BLaER1 (cell line): ENCODE results near the gene DRGX.

Source experiments
- H3K27ac ChIP-seq: shearing (Covaris generic); formaldehyde crosslinking; 2 replicates; pipeline ENCODE4 v1.8.1; 2022
- H3K27me3 ChIP-seq: shearing (Covaris generic); formaldehyde crosslinking; 2 replicates; pipeline ENCODE4 v1.8.1; 2022
- H3K36me3 ChIP-seq: shearing (Covaris generic); formaldehyde crosslinking; 2 replicates; pipeline ENCODE4 v1.8.1; 2022
- H3K4me1 ChIP-seq: shearing (Covaris generic); formaldehyde crosslinking; 2 replicates; pipeline ENCODE4 v1.8.1; 2022
- H3K4me2 ChIP-seq: shearing (Covaris generic); formaldehyde crosslinking; 2 replicates; pipeline ENCODE4 v1.8.1; 2022
- H3K4me3 ChIP-seq: shearing (Covaris generic); formaldehyde crosslinking; 2 replicates; pipeline ENCODE4 v1.8.1; 2022
- H3K9ac ChIP-seq: shearing (Covaris generic); formaldehyde crosslinking; 2 replicates; pipeline ENCODE4 v1.8.1; 2022
- H3K9me3 ChIP-seq: shearing (Covaris generic); formaldehyde crosslinking; 2 replicates; pipeline ENCODE4 v1.8.1; 2022
- H4K20me1 ChIP-seq: shearing (Covaris generic); formaldehyde crosslinking; 2 replicates; pipeline ENCODE4 v1.8.1; 2022
- Cebpa-rat ChIP-seq: shearing (Covaris generic); IDR thresholded peaks from 2 replicates; pipeline ENCODE4 v1.8.1; 2022

The DRGX gene

GRCh38 chr10:49364051-49364450 lies 31.8 kb downstream of the DRGX start:
- no peaks in the 10 kb centered on the region for H3K27me3 ChIP-seq
- no peaks in the 10 kb centered on the region for H3K9me3 ChIP-seq
- no peak for TF ChIP-seq Cebpa-rat
- no peak overlapping the region for H3K4me3 ChIP-seq
- H3K4me1 ChIP-seq: peaks cover 58% of the 10 kb centered on the region
- no peak overlapping the region for H3K9ac ChIP-seq
- H3K36me3 ChIP-seq: no peaks in the 10 kb centered on the region
- no peak overlapping the region for H3K27ac ChIP-seq
- H4K20me1 ChIP-seq: no peaks in the 10 kb centered on the region
- no peak overlapping the region for H3K4me2 ChIP-seq

- Histone ChIP-seq H3K4me1 (peaks cover 52% of the 10 kb centered on the region), H3K4me2 (no peak overlapping the region), H3K36me3 (no peaks in the 10 kb centered on the region), H3K27ac (no peak overlapping the region), H3K27me3 (no peaks in the 10 kb centered on the region), H3K9me3 (no peaks in the 10 kb centered on the region), H4K20me1 (no peaks in the 10 kb centered on the region), H3K4me3 (no peak overlapping the region), H3K9ac (no peak overlapping the region)
- TF ChIP-seq Cebpa-rat: no peak
Measured at GRCh38 chr10:49363309-49364031, 32.4 kb downstream of the DRGX start.

GRCh38 chr10:49362596-49363260 lies 33.2 kb downstream of the DRGX start:
- Histone ChIP-seq H3K4me1 (peaks cover 44% of the 10 kb centered on the region), H3K9ac (no peak overlapping the region), H3K4me3 (no peak overlapping the region), H4K20me1 (no peaks in the 10 kb centered on the region), H3K4me2 (no peak overlapping the region), H3K36me3 (no peaks in the 10 kb centered on the region), H3K9me3 (no peaks in the 10 kb centered on the region), H3K27me3 (no peaks in the 10 kb centered on the region), H3K27ac (no peak overlapping the region)
- no peak for TF ChIP-seq Cebpa-rat

GRCh38 chr10:49361735-49362568 lies 33.9 kb downstream of the DRGX start:
- Histone ChIP-seq H3K4me1 (peaks cover 41% of the 10 kb centered on the region), H3K27me3 (no peaks in the 10 kb centered on the region), H3K9ac (no peak overlapping the region), H3K4me2 (no peak overlapping the region), H3K27ac (no peak overlapping the region), H4K20me1 (no peaks in the 10 kb centered on the region), H3K36me3 (no peaks in the 10 kb centered on the region), H3K9me3 (no peaks in the 10 kb centered on the region), H3K4me3 (no peak overlapping the region)
- TF ChIP-seq Cebpa-rat: no peak

GRCh38 chr10:49361178-49361554 lies 34.7 kb downstream of the DRGX start:
- no peak for TF ChIP-seq Cebpa-rat
- H3K27ac ChIP-seq: peak overlapping the region; percentile 38; the same call in 1 of the 2 replicates
- no peaks in the 10 kb centered on the region for H4K20me1 ChIP-seq
- H3K9ac ChIP-seq: no peak overlapping the region
- no peaks in the 10 kb centered on the region for H3K27me3 ChIP-seq
- H3K9me3 ChIP-seq: no peaks in the 10 kb centered on the region
- H3K36me3 ChIP-seq: no peaks in the 10 kb centered on the region
- peak overlapping the region; percentile 60 for H3K4me2 ChIP-seq
- no peak overlapping the region for H3K4me3 ChIP-seq
- H3K4me1 ChIP-seq: peaks cover 36% of the 10 kb centered on the region

- H3K4me3 ChIP-seq: no peak overlapping the region
- peaks cover 30% of the 10 kb centered on the region for H3K4me1 ChIP-seq
- H4K20me1 ChIP-seq: no peaks in the 10 kb centered on the region
- TF ChIP-seq Cebpa-rat: no peak
- peak overlapping the region; percentile 38; the same call in 1 of the 2 replicates for H3K27ac ChIP-seq
- no peaks in the 10 kb centered on the region for H3K27me3 ChIP-seq
- H3K9me3 ChIP-seq: no peaks in the 10 kb centered on the region
- no peaks in the 10 kb centered on the region for H3K36me3 ChIP-seq
- H3K4me2 ChIP-seq: peak overlapping the region; percentile 60
- H3K9ac ChIP-seq: peak overlapping the region; percentile 3; the same call in 1 of the 2 replicates
Measured at GRCh38 chr10:49360271-49361177, 35.4 kb downstream of the DRGX start.

GRCh38 chr10:49359349-49360270 lies 36.3 kb downstream of the DRGX start:
- Histone ChIP-seq H3K27me3 (no peaks in the 10 kb centered on the region), H3K36me3 (no peaks in the 10 kb centered on the region), H3K27ac (peak overlapping the region; percentile 33; the same call in 1 of the 2 replicates), H3K9ac (no peak overlapping the region), H4K20me1 (no peaks in the 10 kb centered on the region), H3K4me2 (peak overlapping the region; percentile 60), H3K4me3 (no peak overlapping the region), H3K4me1 (peaks cover 21% of the 10 kb centered on the region), H3K9me3 (no peaks in the 10 kb centered on the region)
- TF ChIP-seq Cebpa-rat: no peak

GRCh38 chr10:49357910-49358309 lies 38.0 kb downstream of the DRGX start:
- Histone ChIP-seq H3K9ac (no peak overlapping the region), H3K4me2 (no peak overlapping the region), H3K36me3 (no peaks in the 10 kb centered on the region), H3K27ac (no peak overlapping the region), H3K4me1 (peaks cover 21% of the 10 kb centered on the region), H3K27me3 (no peaks in the 10 kb centered on the region), H3K9me3 (no peaks in the 10 kb centered on the region), H4K20me1 (no peaks in the 10 kb centered on the region), H3K4me3 (no peak overlapping the region)
- no peak for TF ChIP-seq Cebpa-rat
